Transverse colon (tissue), 4 donors: ENCODE results near the gene CAD. TPM values are rescaled to one million over a fixed set of nuclear protein-coding genes. Genes with fewer than 3 reads are reported as not detected.

ENCODE experiments used
- DNase-seq: peaks from one replicate; pipeline ENCODE4 v3.0.0-alpha.2; 2019
- H3K27ac ChIP-seq, 4 donors: fragments of 200-600 bp; sonication (generic); 2 replicates each; pipeline ENCODE4 v1.5.1; 2016 to 2018; ENCODE audit warnings: inconsistent platforms in 4 of 4
- H3K27me3 ChIP-seq: fragments of 200-600 bp; sonication (generic); 2 replicates; pipeline ENCODE4 v1.5.1; 2017; ENCODE audit warnings: inconsistent platforms
- H3K36me3 ChIP-seq, 4 donors: fragments of 200-600 bp; sonication (generic); 2 replicates each; pipeline ENCODE4 v1.5.1; 2017 to 2019; ENCODE audit warnings: inconsistent platforms in 4 of 4
- H3K4me1 ChIP-seq, 4 donors: fragments of 200-600 bp; sonication (generic); 2 replicates each; pipeline ENCODE4 v1.5.1; 2017 to 2020; ENCODE audit warnings: inconsistent platforms in 4 of 4
- H3K4me3 ChIP-seq, 4 donors: fragments of 200-600 bp; sonication (generic); 1 replicate in 1 of 4; 2 replicates in 3 of 4; pipeline versions ENCODE4 v1.5.1 to v1.6.1; 2017 to 2019; ENCODE audit warnings: inconsistent platforms in 4 of 4
- H3K9me3 ChIP-seq, 2 donors: fragments of 200-600 bp; sonication (generic); 2 replicates each; pipeline ENCODE4 v1.5.1; 2017 to 2019; ENCODE audit warnings: inconsistent platforms in 2 of 2
- EP300 ChIP-seq: sonication (generic); formaldehyde crosslinking; IDR thresholded peaks from one replicate; pipeline ENCODE4 v1.6.1; 2017; ENCODE audit warnings: antibody characterized with exemption, low read depth
- POLR2A ChIP-seq: fragments of 450-650 bp; IDR thresholded peaks from one replicate; pipeline ENCODE4 v1.6.1; 2016; ENCODE audit warnings: antibody characterized with exemption, mild to moderate bottlenecking, moderate library complexity
- POLR2AphosphoS5 ChIP-seq, 3 donors: sonication (generic); formaldehyde crosslinking; IDR thresholded peaks; one replicate each; pipeline ENCODE4 v1.6.1; 2016; ENCODE audit warnings: antibody characterized with exemption in 3 of 3
- WGBS, 2 donors: methylation state at CpG; one replicate each; pipeline ENCODE4 v1.1.5; 2018; ENCODE audit warnings: low coverage in 1 of 2; 5-methylcytosine and 5-hydroxymethylcytosine counted together
- in situ Hi-C, 4 donors: fragments of 200-750 bp; cut with MboI; loops; one replicate each; pipeline versions ENCODE4 v1.15.0 to v1.15.1; 2017; ENCODE audit warnings: low sequenced_read_pairs in 3 of 4, low pct_ligation_motif_present in 1 of 4, low pct_unique_long_range_greater_than_20kb in 1 of 4
- intact Hi-C: fragments of 100-400 bp; cut with DNase I; formaldehyde crosslinking; loops from one replicate; pipeline ENCODE4 v1.15.1; 2023; ENCODE audit warnings: low total_unique reads
- total RNA-seq, 4 donors: library from RNA; depleted of rRNA; stranded (reverse); fragments of >200 nt; gene quantifications; one replicate each; pipeline ENCODE4 v1.1.0, GENCODE V29; 2016
- TF ChIP-seq, protein P1 (sequence below), 5 experiments: fragments of 200-600 bp in 3 of 5; fragments of 450-650 bp in 2 of 5; sonication (generic) in 3 of 5; IDR thresholded peaks; 1 replicate in 2 of 5; 2 replicates in 3 of 5; pipeline ENCODE4 v1.5.1; 2016 to 2017; ENCODE audit warnings: antibody characterized with exemption in 5 of 5, inconsistent platforms in 3 of 5, mild to moderate bottlenecking in 2 of 5, moderate library complexity in 1 of 5

Gene CAD
- total RNA-seq, 4 donors from 2014 or later = 11.9 to 25.9 (median 16.6) TPM

DNA sequence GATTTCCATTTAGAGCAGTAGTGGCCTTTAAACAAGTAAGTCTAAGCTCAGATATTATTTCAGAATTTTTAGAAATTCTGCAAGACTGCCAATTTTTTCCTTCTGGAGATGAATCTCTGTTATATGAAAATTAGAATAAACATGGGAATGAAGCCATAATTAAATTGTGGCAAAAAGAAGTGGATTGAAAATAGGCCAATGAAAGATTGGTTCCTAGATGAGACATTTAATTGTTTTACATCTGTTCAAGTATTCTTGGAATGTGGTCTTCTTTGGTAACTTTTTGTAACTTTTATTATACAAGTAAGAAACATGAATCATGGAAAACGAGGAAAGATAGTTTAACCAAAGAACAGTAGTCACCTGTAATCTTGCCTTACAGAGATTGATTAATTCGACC, 10.3 kb downstream of the CAD start:
- Histone ChIP-seq H3K27ac (no peak overlapping the region), H3K36me3 (peaks cover 0 to 59% (median 22%) of the 10 kb centered on the region in 4 donors), H3K27me3 (no peaks in the 10 kb centered on the region), H3K4me1 (no peaks in the 10 kb centered on the region), H3K4me3 (no peak overlapping the region), H3K9me3 (no peaks in the 10 kb centered on the region)
- DNase-seq = no peak
- no peak for TF ChIP-seq EP300
- no peak for TF ChIP-seq POLR2A
- no peak for TF ChIP-seq POLR2AphosphoS5 (IDR thresholded peaks at IDR 0.05)
- intact Hi-C loops (no loop called here), in situ Hi-C loops (no loop called here)
- 79 to 95% methylated on average over 2 of the region's 2 CpGs for WGBS, 2 donors

DNA sequence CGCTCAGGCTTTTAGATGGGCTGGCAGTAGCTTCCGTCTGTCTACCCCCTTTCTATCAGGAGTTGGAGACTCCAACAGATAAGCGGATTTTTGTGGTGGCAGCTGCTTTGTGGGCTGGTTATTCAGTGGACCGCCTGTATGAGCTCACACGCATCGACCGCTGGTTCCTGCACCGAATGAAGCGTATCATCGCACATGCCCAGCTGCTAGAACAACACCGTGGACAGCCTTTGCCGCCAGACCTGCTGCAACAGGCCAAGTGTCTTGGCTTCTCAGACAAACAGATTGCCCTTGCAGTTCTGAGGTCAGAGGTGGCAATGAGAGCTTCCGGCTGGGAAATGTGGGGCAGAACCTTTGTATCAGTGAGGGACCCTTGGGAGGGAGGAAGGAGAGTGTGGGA, 14.8 kb downstream of the CAD start:
- H3K36me3 ChIP-seq = peaks cover 0 to 62% (median 15%) of the 10 kb centered on the region in 4 donors
- in situ Hi-C loops = no loop called here
- 94% methylated on average over 13 of the region's 13 CpGs; no CpG with 5 or more reads in 1 of the 2 donors for WGBS, 2 donors
- TF ChIP-seq POLR2AphosphoS5 (IDR thresholded peaks at IDR 0.05) (no peak), POLR2A (no peak), EP300 (no peak)
- TF ChIP-seq, protein P1, sequence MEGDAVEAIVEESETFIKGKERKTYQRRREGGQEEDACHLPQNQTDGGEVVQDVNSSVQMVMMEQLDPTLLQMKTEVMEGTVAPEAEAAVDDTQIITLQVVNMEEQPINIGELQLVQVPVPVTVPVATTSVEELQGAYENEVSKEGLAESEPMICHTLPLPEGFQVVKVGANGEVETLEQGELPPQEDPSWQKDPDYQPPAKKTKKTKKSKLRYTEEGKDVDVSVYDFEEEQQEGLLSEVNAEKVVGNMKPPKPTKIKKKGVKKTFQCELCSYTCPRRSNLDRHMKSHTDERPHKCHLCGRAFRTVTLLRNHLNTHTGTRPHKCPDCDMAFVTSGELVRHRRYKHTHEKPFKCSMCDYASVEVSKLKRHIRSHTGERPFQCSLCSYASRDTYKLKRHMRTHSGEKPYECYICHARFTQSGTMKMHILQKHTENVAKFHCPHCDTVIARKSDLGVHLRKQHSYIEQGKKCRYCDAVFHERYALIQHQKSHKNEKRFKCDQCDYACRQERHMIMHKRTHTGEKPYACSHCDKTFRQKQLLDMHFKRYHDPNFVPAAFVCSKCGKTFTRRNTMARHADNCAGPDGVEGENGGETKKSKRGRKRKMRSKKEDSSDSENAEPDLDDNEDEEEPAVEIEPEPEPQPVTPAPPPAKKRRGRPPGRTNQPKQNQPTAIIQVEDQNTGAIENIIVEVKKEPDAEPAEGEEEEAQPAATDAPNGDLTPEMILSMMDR (IDR thresholded peaks at IDR 0.05) = no peak
- H3K4me3 ChIP-seq = no peak overlapping the region
- no peak for DNase-seq
- H3K9me3 ChIP-seq = no peaks in the 10 kb centered on the region
- no peak overlapping the region for H3K27ac ChIP-seq
- H3K4me1 ChIP-seq = no peaks in the 10 kb centered on the region
- intact Hi-C loops = no loop called here
- no peaks in the 10 kb centered on the region for H3K27me3 ChIP-seq

DNA sequence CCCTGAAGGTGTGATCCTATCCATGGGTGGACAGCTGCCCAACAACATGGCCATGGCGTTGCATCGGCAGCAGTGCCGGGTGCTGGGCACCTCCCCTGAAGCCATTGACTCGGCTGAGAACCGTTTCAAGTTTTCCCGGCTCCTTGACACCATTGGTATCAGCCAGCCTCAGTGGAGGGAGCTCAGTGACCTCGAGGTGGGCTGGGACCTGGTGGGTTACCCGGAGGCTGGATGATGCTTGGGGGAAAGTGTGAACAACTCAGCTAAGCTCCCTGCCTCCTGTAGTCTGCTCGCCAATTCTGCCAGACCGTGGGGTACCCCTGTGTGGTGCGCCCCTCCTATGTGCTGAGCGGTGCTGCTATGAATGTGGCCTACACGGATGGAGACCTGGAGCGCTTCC, 16.2 kb downstream of the CAD start:
- no peak overlapping the region for H3K27ac ChIP-seq
- H3K9me3 ChIP-seq = no peaks in the 10 kb centered on the region
- no peak for DNase-seq
- no peaks in the 10 kb centered on the region for H3K27me3 ChIP-seq
- TF ChIP-seq POLR2AphosphoS5 (IDR thresholded peaks at IDR 0.05) (no peak), POLR2A (no peak), EP300 (no peak)
- TF ChIP-seq, protein P1 (IDR thresholded peaks at IDR 0.05) = no peak
- intact Hi-C loops (no loop called here), in situ Hi-C loops (no loop called here)
- H3K36me3 ChIP-seq = peaks cover 0 to 59% (median 15%) of the 10 kb centered on the region in 4 donors
- WGBS, 2 donors = 93% methylated on average over 14 of the region's 14 CpGs; no CpG with 5 or more reads in 1 of the 2 donors
- H3K4me1 ChIP-seq = no peaks in the 10 kb centered on the region
- no peak overlapping the region for H3K4me3 ChIP-seq

DNA sequence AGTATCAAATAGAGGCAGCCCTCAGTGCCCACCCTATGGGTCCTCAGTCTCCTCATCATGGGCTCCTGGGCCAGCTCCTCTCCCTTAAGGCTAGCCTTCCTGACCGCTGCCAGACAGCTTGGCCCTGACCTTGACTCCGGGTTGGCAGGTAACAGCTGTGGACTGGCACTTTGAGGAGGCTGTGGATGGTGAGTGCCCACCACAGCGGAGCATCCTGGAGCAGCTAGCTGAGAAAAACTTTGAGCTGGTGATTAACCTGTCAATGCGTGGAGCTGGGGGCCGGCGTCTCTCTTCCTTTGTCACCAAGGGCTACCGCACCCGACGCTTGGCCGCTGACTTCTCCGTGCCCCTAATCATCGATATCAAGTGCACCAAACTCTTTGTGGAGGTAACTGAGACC, 19.0 kb downstream of the CAD start:
- peaks cover 0 to 74% (median 19%) of the 10 kb centered on the region in 4 donors for H3K36me3 ChIP-seq
- H3K27ac ChIP-seq = no peak overlapping the region
- intact Hi-C loops = no loop called here
- no peaks in the 10 kb centered on the region for H3K4me1 ChIP-seq
- in situ Hi-C loops = no loop called here
- TF ChIP-seq, protein P1 (IDR thresholded peaks at IDR 0.05) = no peak
- TF ChIP-seq EP300 (no peak), POLR2AphosphoS5 (IDR thresholded peaks at IDR 0.05) (no peak), POLR2A (no peak)
- no peak overlapping the region for H3K4me3 ChIP-seq
- no peaks in the 10 kb centered on the region for H3K27me3 ChIP-seq
- H3K9me3 ChIP-seq = no peaks in the 10 kb centered on the region
- no peak for DNase-seq
- WGBS, 2 donors = 98% methylated on average over 12 of the region's 12 CpGs; no CpG with 5 or more reads in 1 of the 2 donors

DNA sequence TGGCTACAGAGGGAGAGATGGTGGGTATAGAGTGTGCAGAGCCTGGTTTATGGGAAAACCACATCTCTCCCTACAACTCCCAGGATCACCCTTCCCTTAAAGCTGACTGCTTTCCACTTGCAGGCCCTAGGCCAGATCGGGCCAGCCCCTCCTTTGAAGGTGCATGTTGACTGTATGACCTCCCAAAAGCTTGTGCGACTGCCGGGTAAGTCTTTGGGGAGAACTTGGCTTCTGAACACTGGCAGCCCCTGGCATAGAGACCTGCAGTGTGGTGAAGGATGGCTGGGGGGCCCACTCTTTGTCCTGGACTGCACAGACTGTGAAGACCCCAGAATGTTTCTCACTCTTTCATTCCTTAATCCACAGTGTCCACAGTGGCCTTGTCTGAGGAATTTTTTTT, 19.5 kb downstream of the CAD start:
- Histone ChIP-seq H3K4me3 (no peak overlapping the region), H3K36me3 (peaks cover 0 to 69% (median 19%) of the 10 kb centered on the region in 4 donors), H3K27me3 (no peaks in the 10 kb centered on the region), H3K4me1 (no peaks in the 10 kb centered on the region), H3K27ac (no peak overlapping the region), H3K9me3 (no peaks in the 10 kb centered on the region)
- TF ChIP-seq POLR2A = no peak
- no peak for TF ChIP-seq POLR2AphosphoS5 (IDR thresholded peaks at IDR 0.05)
- TF ChIP-seq EP300 = no peak
- TF ChIP-seq, protein P1 (IDR thresholded peaks at IDR 0.05) = no peak
- intact Hi-C loops (no loop called here), in situ Hi-C loops (no loop called here)
- no peak for DNase-seq
- 90% methylated on average over 3 of the region's 3 CpGs; no CpG with 5 or more reads in 1 of the 2 donors for WGBS, 2 donors
